Uterus (tissue), 4 donors: ENCODE results near the gene EIF5AL1. TPM values are rescaled to one million over a fixed set of nuclear protein-coding genes. Genes with fewer than 3 reads are reported as not detected.
"Not testable (repeated sequence)": the region's sequence is repeated elsewhere in the genome, so short reads cannot be mapped to it uniquely, and the experiment has no call there.

Source experiments
- DNase-seq, 2 donors: peaks; one replicate each; pipeline ENCODE4 v3.0.0-alpha.2; 2019 to 2020
- H3K27ac ChIP-seq, 2 donors: fragments of 200-600 bp; sonication (generic); 1 replicate in 1 of 2; 2 replicates in 1 of 2; pipeline ENCODE4 v1.5.1; 2016 to 2018
- H3K27me3 ChIP-seq, 2 donors: fragments of 200-600 bp; sonication (generic); one replicate each; pipeline ENCODE4 v1.5.1; 2018 to 2019; ENCODE audit warnings: control low read depth in 1 of 2
- H3K36me3 ChIP-seq, 2 donors: fragments of 200-600 bp; sonication (generic); one replicate each; pipeline ENCODE4 v1.5.1; 2019; ENCODE audit warnings: control low read depth in 1 of 2
- H3K4me1 ChIP-seq, 2 donors: fragments of 200-600 bp; sonication (generic); one replicate each; pipeline ENCODE4 v1.5.1; 2018 to 2019; ENCODE audit warnings: control low read depth in 1 of 2
- H3K4me3 ChIP-seq, 2 donors: fragments of 200-600 bp; sonication (generic); 1 replicate in 1 of 2; 2 replicates in 1 of 2; pipeline ENCODE4 v1.5.1; 2018 to 2019; ENCODE audit warnings: mild to moderate bottlenecking in 1 of 2
- H3K9me3 ChIP-seq, 2 donors: fragments of 200-600 bp; sonication (generic); one replicate each; pipeline ENCODE4 v1.5.1; 2019; ENCODE audit warnings: control low read depth in 1 of 2
- CTCF ChIP-seq, 4 experiments: fragments of 200-600 bp in 2 of 4; fragments of 450-650 bp in 2 of 4; sonication (generic) in 2 of 4; IDR thresholded peaks; one replicate each; pipeline ENCODE4 v1.5.1; 2016 to 2019; ENCODE audit warnings: antibody characterized with exemption in 4 of 4, mild to moderate bottlenecking in 2 of 4, moderate library complexity in 1 of 4
- POLR2A ChIP-seq, 2 donors: fragments of 450-650 bp; IDR thresholded peaks; one replicate each; pipeline ENCODE4 v1.6.1; 2016; ENCODE audit warnings: antibody characterized with exemption in 2 of 2, mild to moderate bottlenecking in 1 of 2, moderate library complexity in 1 of 2
- intact Hi-C: fragments of 100-400 bp; cut with DNase I; formaldehyde crosslinking; loops from one replicate; pipeline ENCODE4 v1.15.1; 2023; ENCODE audit warnings: low total_unique reads
- total RNA-seq, 4 donors: library from RNA; depleted of rRNA in 3 of 4; stranded (reverse); fragments of >200 nt in 3 of 4; gene quantifications; one replicate each; pipeline versions ENCODE4 v1.1.0 to v1.2.4, GENCODE V29; 2014 to 2023
- donor health status: DM: yes; HTN: yes; CAD: no.

The EIF5AL1 gene
- total RNA-seq, 4 donors from 2014 or later = 0.14 to 0.29 (median 0.26) TPM; not detected in 1

GRCh38 chr10:79525049-79525710, 12.8 kb downstream of the EIF5AL1 start:
- DNase-seq, H3K4me1 ChIP-seq, H3K4me3 ChIP-seq, H3K27ac ChIP-seq, intact Hi-C loops, H3K9me3 ChIP-seq, H3K27me3 ChIP-seq, H3K36me3 ChIP-seq: not testable (repeated sequence)

- H3K27ac ChIP-seq, H3K9me3 ChIP-seq, H3K36me3 ChIP-seq, intact Hi-C loops, H3K4me3 ChIP-seq, H3K27me3 ChIP-seq, H3K4me1 ChIP-seq, DNase-seq: not testable (repeated sequence)
These were observed 15.9 kb downstream of the EIF5AL1 start for GRCh38 chr10:79528261-79528660.

- H3K9me3 ChIP-seq, DNase-seq, H3K4me1 ChIP-seq, intact Hi-C loops, H3K4me3 ChIP-seq, H3K27me3 ChIP-seq, H3K36me3 ChIP-seq, H3K27ac ChIP-seq: not testable (repeated sequence)
These were observed 21.0 kb downstream of the EIF5AL1 start for GRCh38 chr10:79533142-79533902.

GRCh38 chr10:79533903-79534175, 21.5 kb downstream of the EIF5AL1 start:
- H3K4me1 ChIP-seq, H3K9me3 ChIP-seq, H3K27ac ChIP-seq, H3K27me3 ChIP-seq, H3K4me3 ChIP-seq, DNase-seq, H3K36me3 ChIP-seq, intact Hi-C loops: not testable (repeated sequence)

GRCh38 chr10:79538311-79538710, 26.0 kb downstream of the EIF5AL1 start:
- H3K4me3 ChIP-seq, H3K27me3 ChIP-seq, H3K9me3 ChIP-seq, H3K36me3 ChIP-seq, H3K27ac ChIP-seq, intact Hi-C loops, H3K4me1 ChIP-seq, DNase-seq: not testable (repeated sequence)

GRCh38 chr10:79540930-79541329, 28.6 kb downstream of the EIF5AL1 start:
- intact Hi-C loops, H3K27me3 ChIP-seq, H3K36me3 ChIP-seq, H3K4me3 ChIP-seq, H3K9me3 ChIP-seq, H3K4me1 ChIP-seq, DNase-seq, H3K27ac ChIP-seq: not testable (repeated sequence)

GRCh38 chr10:79542626-79543025, 30.3 kb downstream of the EIF5AL1 start:
- DNase-seq = no peak
- Histone ChIP-seq H3K4me1 (no peaks in the 10 kb centered on the region), H3K27ac (no peak overlapping the region), H3K4me3 (no peak overlapping the region), H3K36me3 (no peaks in the 10 kb centered on the region), H3K9me3 (no peaks in the 10 kb centered on the region), H3K27me3 (no peaks in the 10 kb centered on the region)
- TF ChIP-seq CTCF (IDR thresholded peaks at IDR 0.05) = no peak
- TF ChIP-seq POLR2A (IDR thresholded peaks at IDR 0.05) = no peak
- intact Hi-C loops = no loop called here

- intact Hi-C loops, H3K36me3 ChIP-seq, H3K4me3 ChIP-seq, H3K9me3 ChIP-seq, DNase-seq, H3K4me1 ChIP-seq, H3K27me3 ChIP-seq, H3K27ac ChIP-seq: not testable (repeated sequence)
These were observed 32.1 kb downstream of the EIF5AL1 start for GRCh38 chr10:79544408-79544807.

GRCh38 chr10:79544926-79545659, 32.8 kb downstream of the EIF5AL1 start:
- intact Hi-C loops = not testable (repeated sequence)

GRCh38 chr10:79547128-79547527, 34.8 kb downstream of the EIF5AL1 start:
- DNase-seq, H3K9me3 ChIP-seq, H3K27me3 ChIP-seq, H3K27ac ChIP-seq, intact Hi-C loops, H3K36me3 ChIP-seq, H3K4me1 ChIP-seq, H3K4me3 ChIP-seq: not testable (repeated sequence)

More at GRCh38 chr10:79544926-79545659, 32.8 kb downstream of the EIF5AL1 start:
- not testable (repeated sequence) for H3K4me1 ChIP-seq, DNase-seq, H3K36me3 ChIP-seq, H3K27me3 ChIP-seq, H3K27ac ChIP-seq, H3K9me3 ChIP-seq, H3K4me3 ChIP-seq
